Stomach (tissue), 4 donors: ENCODE measurements around the gene CUL1.

Source experiments
- POLR2A ChIP-seq, 4 donors: fragments of 450-650 bp; IDR thresholded peaks; one replicate each; pipeline ENCODE4 v1.6.1; 2016; ENCODE audit warnings: antibody characterized with exemption in 4 of 4, control low read depth in 2 of 4, mild to moderate bottlenecking in 1 of 4, moderate library complexity in 1 of 4
- TF ChIP-seq, protein P1 (sequence below), 7 experiments: fragments of 450-650 bp in 4 of 7; fragments of 200-600 bp in 3 of 7; sonication (generic) in 3 of 7; IDR thresholded peaks; one replicate each; pipeline ENCODE4 v1.5.1; 2016 to 2019; ENCODE audit warnings: antibody characterized with exemption in 7 of 7, control low read depth in 2 of 7, mild to moderate bottlenecking in 1 of 7

DNA sequence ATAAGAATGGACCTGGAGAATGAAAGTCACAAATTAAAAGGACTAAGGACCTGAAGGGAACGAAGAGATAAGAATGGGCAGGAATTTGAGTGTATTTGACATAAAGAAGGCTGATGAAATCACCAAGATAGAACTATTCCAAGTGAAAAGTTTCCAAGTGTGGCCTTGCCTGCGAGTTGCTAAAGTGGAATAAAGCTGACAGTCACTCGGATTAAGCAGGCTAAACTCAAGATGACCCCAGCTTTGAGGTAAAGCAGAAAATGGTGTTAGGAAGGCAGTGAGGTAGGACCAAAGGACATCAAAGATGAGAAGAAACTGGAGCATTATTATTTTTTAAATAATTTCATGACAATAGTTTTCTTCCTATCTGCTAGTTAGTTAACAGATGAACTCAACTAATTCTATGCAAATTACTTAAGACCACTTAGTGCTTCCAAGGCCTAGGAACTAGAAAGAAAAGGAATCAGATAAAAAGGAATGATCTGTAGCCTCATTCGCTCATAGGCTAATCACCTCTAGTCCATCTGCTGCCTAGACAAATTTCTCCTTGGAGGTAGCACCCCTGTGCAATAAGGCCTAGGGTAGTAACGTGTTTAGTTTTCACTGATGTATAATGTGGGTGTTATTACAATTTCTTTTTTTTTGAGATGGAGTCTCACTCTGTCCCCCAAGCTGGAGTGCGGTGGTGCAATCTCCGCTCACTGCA lies 150.8 kb downstream of the CUL1 start:
- no peak for TF ChIP-seq POLR2A (IDR thresholded peaks at IDR 0.05)
- TF ChIP-seq, protein P1, sequence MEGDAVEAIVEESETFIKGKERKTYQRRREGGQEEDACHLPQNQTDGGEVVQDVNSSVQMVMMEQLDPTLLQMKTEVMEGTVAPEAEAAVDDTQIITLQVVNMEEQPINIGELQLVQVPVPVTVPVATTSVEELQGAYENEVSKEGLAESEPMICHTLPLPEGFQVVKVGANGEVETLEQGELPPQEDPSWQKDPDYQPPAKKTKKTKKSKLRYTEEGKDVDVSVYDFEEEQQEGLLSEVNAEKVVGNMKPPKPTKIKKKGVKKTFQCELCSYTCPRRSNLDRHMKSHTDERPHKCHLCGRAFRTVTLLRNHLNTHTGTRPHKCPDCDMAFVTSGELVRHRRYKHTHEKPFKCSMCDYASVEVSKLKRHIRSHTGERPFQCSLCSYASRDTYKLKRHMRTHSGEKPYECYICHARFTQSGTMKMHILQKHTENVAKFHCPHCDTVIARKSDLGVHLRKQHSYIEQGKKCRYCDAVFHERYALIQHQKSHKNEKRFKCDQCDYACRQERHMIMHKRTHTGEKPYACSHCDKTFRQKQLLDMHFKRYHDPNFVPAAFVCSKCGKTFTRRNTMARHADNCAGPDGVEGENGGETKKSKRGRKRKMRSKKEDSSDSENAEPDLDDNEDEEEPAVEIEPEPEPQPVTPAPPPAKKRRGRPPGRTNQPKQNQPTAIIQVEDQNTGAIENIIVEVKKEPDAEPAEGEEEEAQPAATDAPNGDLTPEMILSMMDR (IDR thresholded peaks at IDR 0.05), result no peak
